GM12891 (cell line): ENCODE results near the gene ZFHX3.

Source experiments
- POLR2A ChIP-seq: IDR thresholded peaks from 2 replicates; pipeline ENCODE4 v1.6.1; 2011; ENCODE audit warnings: low read depth, low read length, control low read depth
- TAF1 ChIP-seq: IDR thresholded peaks from 2 replicates; pipeline ENCODE4 v1.6.1; 2011; ENCODE audit warnings: low read depth, low read length, control low read depth

DNA sequence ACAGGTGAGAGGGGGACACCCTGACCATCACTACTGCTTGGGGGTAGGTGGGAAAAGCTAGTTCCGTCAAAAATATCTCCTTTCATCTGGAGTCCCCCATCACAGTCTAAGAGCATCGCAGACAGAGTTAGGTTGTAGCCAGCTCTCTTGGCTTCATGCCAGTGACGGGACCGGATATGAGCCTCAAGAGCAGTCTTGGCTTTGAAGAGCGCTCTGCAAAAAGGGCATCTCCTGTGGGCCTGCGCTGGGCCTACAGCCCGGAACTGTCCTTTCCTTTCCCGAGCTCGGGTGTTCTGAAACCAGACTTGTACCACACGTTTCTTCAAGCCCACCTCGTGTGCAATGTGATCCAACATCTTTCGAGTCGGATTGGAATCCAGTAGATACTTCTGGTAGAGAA, 253.6 kb downstream of the ZFHX3 start:
- TF ChIP-seq POLR2A (no peak), TAF1 (no peak)
